ENCODE results near the gene AGAP2.

GRCh38 chr12:57751432-57751787 is 12.9 kb upstream of the AGAP2 start:
- TF ChIP-seq CTCF (IDR thresholded peaks at IDR 0.05) (no peak), POLR2A (IDR thresholded peaks at IDR 0.05) (no peak), POLR2AphosphoS5 (IDR thresholded peaks at IDR 0.05) (no peak)

All from transverse colon (tissue), 4 donors.